Trophoblast cell (in vitro differentiated cells and primary cell): ENCODE measurements around the gene CLC.
"Not testable (repeated sequence)": the region's sequence is repeated elsewhere in the genome, so short reads cannot be mapped to it uniquely, and the experiment has no call there.

Experiments
- DNase-seq, 2 donors: peaks; one replicate each; pipeline ENCODE4 v3.0.0-alpha.2; 2016
- H2AFZ ChIP-seq: 2 replicates; pipeline ENCODE4 v1.6.1; 2013; ENCODE audit warnings: low read length, moderate library complexity, mild to moderate bottlenecking; ENCODE audit not compliant: insufficient read depth, poor library complexity
- H2AK5ac ChIP-seq: 2 replicates; pipeline ENCODE4 v1.6.1; 2013; ENCODE audit warnings: mild to moderate bottlenecking, low read length
- H2BK120ac ChIP-seq: 2 replicates; pipeline ENCODE4 v1.6.1; 2013; ENCODE audit warnings: low read length, mild to moderate bottlenecking, moderate library complexity; ENCODE audit not compliant: insufficient read depth, poor library complexity
- H2BK12ac ChIP-seq: 2 replicates; pipeline ENCODE4 v1.6.1; 2013; ENCODE audit warnings: mild to moderate bottlenecking, low read length, moderate library complexity
- H2BK5ac ChIP-seq: 2 replicates; pipeline ENCODE4 v1.6.1; 2013; ENCODE audit warnings: low read length, low read depth, moderate library complexity, mild to moderate bottlenecking; ENCODE audit not compliant: poor library complexity
- H3K14ac ChIP-seq: 2 replicates; pipeline ENCODE4 v1.6.1; 2013; ENCODE audit warnings: mild to moderate bottlenecking, low read length
- H3K18ac ChIP-seq: 2 replicates; pipeline ENCODE4 v1.6.1; 2013; ENCODE audit warnings: mild to moderate bottlenecking, low read length
- H3K23ac ChIP-seq: 2 replicates; pipeline ENCODE4 v1.6.1; 2013; ENCODE audit warnings: low read length
- H3K27ac ChIP-seq: 2 replicates; pipeline ENCODE4 v1.5.1; 2013; ENCODE audit warnings: low read depth, mild to moderate bottlenecking, inconsistent platforms, low read length, moderate library complexity
- H3K27me3 ChIP-seq: 2 replicates; pipeline ENCODE4 v1.6.1; 2013; ENCODE audit warnings: inconsistent platforms, mild to moderate bottlenecking, low read length, moderate library complexity; ENCODE audit not compliant: insufficient read depth
- H3K36me3 ChIP-seq, 2 experiments: 1 replicate in 1 of 2; 2 replicates in 1 of 2; pipeline ENCODE4 v1.6.1; 2013; ENCODE audit warnings: low read length in 2 of 2, mild to moderate bottlenecking in 2 of 2, moderate library complexity in 1 of 2; ENCODE audit not compliant: insufficient read depth in 2 of 2, control insufficient read depth in 1 of 2
- H3K4ac ChIP-seq: 2 replicates; pipeline ENCODE4 v1.6.1; 2013; ENCODE audit warnings: low read depth, mild to moderate bottlenecking, low read length, moderate library complexity
- H3K4me1 ChIP-seq, 2 experiments: 1 replicate in 1 of 2; 2 replicates in 1 of 2; pipeline ENCODE4 v1.6.1; 2013; ENCODE audit warnings: low read length in 2 of 2, mild to moderate bottlenecking in 2 of 2, moderate library complexity in 1 of 2; ENCODE audit not compliant: insufficient read depth in 2 of 2, control insufficient read depth in 1 of 2
- H3K4me2 ChIP-seq: 2 replicates; pipeline ENCODE4 v1.6.1; 2013; ENCODE audit warnings: inconsistent platforms, mild to moderate bottlenecking, low read length, moderate library complexity
- H3K4me3 ChIP-seq: 2 replicates; pipeline ENCODE4 v1.5.1; 2013; ENCODE audit warnings: mild to moderate bottlenecking, low read depth, low read length, inconsistent platforms
- H3K79me1 ChIP-seq: one replicate; pipeline ENCODE4 v1.6.1; 2013; ENCODE audit warnings: low read length
- H3K79me2 ChIP-seq: 2 replicates; pipeline ENCODE4 v1.6.1; 2013; ENCODE audit warnings: low read length, mild to moderate bottlenecking; ENCODE audit not compliant: control insufficient read depth, insufficient read depth, poor library complexity
- H3K9ac ChIP-seq: 2 replicates; pipeline ENCODE4 v1.6.1; 2013; ENCODE audit warnings: mild to moderate bottlenecking, low read length
- H3K9me3 ChIP-seq: 2 replicates; pipeline ENCODE4 v1.6.1; 2013; ENCODE audit warnings: low read depth, mild to moderate bottlenecking, control low read depth, inconsistent platforms, low read length; ENCODE audit not compliant: insufficient read depth
- H4K12ac ChIP-seq: 2 replicates; pipeline ENCODE4 v1.6.1; 2013; ENCODE audit warnings: low read depth, mild to moderate bottlenecking, low read length, moderate library complexity
- H4K8ac ChIP-seq: 2 replicates; pipeline ENCODE4 v1.6.1; 2013; ENCODE audit warnings: low read depth, mild to moderate bottlenecking, low read length, moderate library complexity
- H4K91ac ChIP-seq: one replicate; pipeline ENCODE4 v1.6.1; 2013; ENCODE audit warnings: low read depth, mild to moderate bottlenecking, low read length, moderate library complexity
- WGBS: extraction: QIAGEN DNeasy Blood & Tissue Kit; methylation state at CpG from one replicate; pipeline ENCODE4 v1.1.7; 2013; ENCODE audit warnings: missing lambda C conversion rate; ENCODE audit not compliant: insufficient read length, insufficient coverage; ENCODE audit errors: extremely low coverage; 5-methylcytosine and 5-hydroxymethylcytosine counted together

CLC gene

DNA sequence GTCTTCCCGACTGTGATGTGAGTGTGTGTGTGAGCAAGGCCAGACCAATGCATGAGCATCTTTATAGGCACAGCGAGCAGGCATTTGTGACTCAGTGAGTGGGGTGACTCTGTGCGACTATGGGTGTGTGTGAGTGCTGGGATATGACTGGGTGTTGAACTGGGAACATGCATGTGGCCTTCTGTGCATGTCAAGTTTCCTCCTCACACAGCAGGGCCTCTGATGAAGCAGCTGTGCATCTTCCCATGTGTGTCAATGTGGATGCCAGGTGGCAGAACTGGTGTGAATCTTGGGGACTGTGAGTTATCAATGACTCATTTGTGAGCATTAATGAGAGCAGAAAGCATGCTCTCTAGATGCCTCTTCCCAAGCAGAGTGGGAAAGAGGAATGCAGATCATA, 45.7 kb downstream of the CLC start:
- Histone ChIP-seq H2BK12ac (no peak overlapping the region), H3K79me2 (no peaks in the 10 kb centered on the region), H3K4me2 (no peak overlapping the region), H3K27ac (no peak overlapping the region), H3K4ac (no peak overlapping the region), H3K9ac (no peak overlapping the region), H3K18ac (no peak overlapping the region), H4K12ac (no peak overlapping the region), H2AFZ (no peak overlapping the region), H2BK5ac (no peak overlapping the region), H3K4me1 (peaks cover 0 to 2% of the 10 kb centered on the region in 2 experiments), H3K9me3 (no peaks in the 10 kb centered on the region), H4K91ac (no peak overlapping the region), H3K4me3 (no peak overlapping the region), H2AK5ac (no peak overlapping the region), H2BK120ac (no peak overlapping the region), H4K8ac (no peak overlapping the region), H3K36me3 (no peaks in the 10 kb centered on the region), H3K23ac (no peak overlapping the region), H3K79me1 (no peaks in the 10 kb centered on the region), H3K27me3 (no peaks in the 10 kb centered on the region), H3K14ac (no peak overlapping the region)
- no CpG with 5 or more reads among the region's 3 CpGs for WGBS
- no peak for DNase-seq

DNA sequence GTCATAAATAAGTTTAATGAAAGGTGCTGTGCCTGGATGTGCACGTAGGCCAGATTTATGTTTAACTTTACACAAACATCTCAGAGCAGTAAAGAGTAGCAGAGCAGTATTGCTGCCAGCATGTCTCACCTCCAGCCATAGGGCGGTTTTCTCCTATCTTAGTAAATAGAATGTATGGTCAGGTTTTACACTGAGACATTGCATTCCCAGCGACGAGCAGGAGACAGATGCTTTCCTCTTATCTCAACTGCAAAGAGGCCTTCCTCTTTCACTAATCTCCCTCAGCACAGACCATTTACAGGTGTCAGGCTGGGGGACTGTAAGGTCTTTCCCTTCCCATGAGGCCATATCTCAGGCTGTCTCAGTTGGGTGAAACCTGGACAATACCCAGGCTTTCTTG, 49.2 kb downstream of the CLC start:
- no CpG with 5 or more reads among the region's 4 CpGs for WGBS
- H2AFZ ChIP-seq, DNase-seq: not testable (repeated sequence)

DNA sequence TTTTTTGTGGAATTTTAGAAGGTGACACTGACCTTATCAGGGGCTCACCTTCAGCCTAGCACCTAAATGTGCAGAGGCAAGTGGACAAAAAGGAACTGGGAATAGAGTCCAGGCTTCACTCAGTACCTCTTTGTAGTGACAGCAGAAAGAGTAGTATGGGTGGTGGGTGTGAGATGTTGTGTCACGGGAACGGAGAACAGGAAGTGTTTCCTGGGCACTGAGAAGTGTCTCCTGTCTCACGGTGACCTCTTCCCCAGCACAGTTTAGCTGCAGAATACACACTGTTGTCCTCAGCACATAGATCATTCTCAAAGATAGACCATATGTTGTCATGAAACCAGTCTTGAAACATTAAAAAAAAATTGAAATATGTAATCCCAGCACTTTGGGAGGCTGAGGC, 51.1 kb downstream of the CLC start:
- no peak overlapping the region for H3K27ac ChIP-seq
- H3K27me3 ChIP-seq = no peaks in the 10 kb centered on the region
- no peaks in the 10 kb centered on the region for H3K9me3 ChIP-seq
- no peak overlapping the region for H3K4me2 ChIP-seq
- no peak overlapping the region for H3K14ac ChIP-seq
- no peaks in the 10 kb centered on the region for H3K79me2 ChIP-seq
- H2BK5ac ChIP-seq = no peak overlapping the region
- H4K91ac ChIP-seq = no peak overlapping the region
- H3K79me1 ChIP-seq = no peaks in the 10 kb centered on the region
- no peak overlapping the region for H3K23ac ChIP-seq
- H3K4ac ChIP-seq = no peak overlapping the region
- H4K12ac ChIP-seq = no peak overlapping the region
- no peak overlapping the region for H2BK120ac ChIP-seq
- no peak overlapping the region for H2BK12ac ChIP-seq
- no CpG with 5 or more reads among the region's 3 CpGs for WGBS
- H2AK5ac ChIP-seq = no peak overlapping the region
- peaks cover 3 to 8% of the 10 kb centered on the region in 2 experiments for H3K4me1 ChIP-seq
- H3K4me3 ChIP-seq = no peak overlapping the region
- H4K8ac ChIP-seq = no peak overlapping the region
- DNase-seq = no peak
- H2AFZ ChIP-seq = no peak overlapping the region
- no peak overlapping the region for H3K18ac ChIP-seq
- no peak overlapping the region for H3K9ac ChIP-seq
- H3K36me3 ChIP-seq = no peaks in the 10 kb centered on the region

More for the DNA sequence above, 49.2 kb downstream of the CLC start:
- H3K36me3 ChIP-seq, H3K79me1 ChIP-seq, H3K9ac ChIP-seq, H2BK5ac ChIP-seq, H3K4me3 ChIP-seq, H2BK12ac ChIP-seq, H3K27me3 ChIP-seq, H3K18ac ChIP-seq, H4K8ac ChIP-seq, H4K12ac ChIP-seq, H3K4me2 ChIP-seq, H3K79me2 ChIP-seq, H2AK5ac ChIP-seq, H4K91ac ChIP-seq, H3K4ac ChIP-seq, H3K23ac ChIP-seq, H3K27ac ChIP-seq, H3K14ac ChIP-seq, H3K9me3 ChIP-seq, H3K4me1 ChIP-seq, H2BK120ac ChIP-seq: not testable (repeated sequence)

DNA sequence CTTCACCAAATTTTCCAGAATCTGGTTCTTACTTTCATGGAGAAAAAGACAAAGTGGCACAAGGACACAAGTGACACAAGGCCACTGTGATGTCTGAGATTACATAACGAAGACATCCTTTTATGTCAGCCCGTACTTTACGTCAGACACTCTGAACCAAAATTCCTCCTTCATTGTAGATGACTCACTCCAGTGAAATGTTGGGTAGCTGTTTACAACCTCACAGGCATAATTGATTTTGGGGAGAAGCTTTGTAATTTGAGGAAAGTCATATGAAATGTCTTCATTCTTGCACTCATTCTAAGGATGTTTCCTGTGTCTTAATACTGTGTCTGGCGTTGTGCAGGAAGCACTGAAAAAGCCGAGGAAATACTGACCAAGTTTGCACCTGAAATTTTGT, 53.6 kb downstream of the CLC start:
- no peak overlapping the region for H4K12ac ChIP-seq
- WGBS = no CpG with 5 or more reads among the region's 5 CpGs
- H3K23ac ChIP-seq = no peak overlapping the region
- no peaks in the 10 kb centered on the region for H3K9me3 ChIP-seq
- H3K79me1 ChIP-seq = no peaks in the 10 kb centered on the region
- H4K8ac ChIP-seq = no peak overlapping the region
- H2BK5ac ChIP-seq = no peak overlapping the region
- H3K4ac ChIP-seq = no peak overlapping the region
- H3K79me2 ChIP-seq = no peaks in the 10 kb centered on the region
- no peak overlapping the region for H2AFZ ChIP-seq
- H2BK12ac ChIP-seq = no peak overlapping the region
- no peak overlapping the region for H3K9ac ChIP-seq
- no peaks in the 10 kb centered on the region for H3K27me3 ChIP-seq
- peak; percentile 7 to 79 for DNase-seq
- H3K27ac ChIP-seq = no peak overlapping the region
- H4K91ac ChIP-seq = no peak overlapping the region
- no peak overlapping the region for H3K14ac ChIP-seq
- no peak overlapping the region for H3K4me2 ChIP-seq
- H3K36me3 ChIP-seq = no peaks in the 10 kb centered on the region
- no peak overlapping the region for H3K4me3 ChIP-seq
- H3K18ac ChIP-seq = no peak overlapping the region
- no peak overlapping the region for H2AK5ac ChIP-seq
- H2BK120ac ChIP-seq = no peak overlapping the region
- H3K4me1 ChIP-seq = peaks cover 3 to 8% of the 10 kb centered on the region in 2 experiments
